K562 (cell line): ENCODE measurements around the gene PDE2A. TPM values are rescaled to one million over a fixed set of nuclear protein-coding genes. Genes with fewer than 3 reads are reported as not detected.

ENCODE experiments used
- ATAC-seq: fragments of 200-7000 bp; cut with Tn5 transposase; 3 replicates; pipeline ENCODE4 v1.9.1; 2020; ENCODE audit warnings: moderate library complexity
- BruUV-seq: library from RNA; stranded (reverse); fragments of 400-500 nt; replicated peaks from 2 replicates; lab custom pipeline; 2021; lab: Mats Ljungman, UMichigan
- CTCF ChIA-PET: fragments of 300-600 bp; formaldehyde crosslinking; extraction: SDS; loops from one replicate; lab custom pipeline; 2021; ENCODE audit warnings: low intra/inter-chr PET ratio; lab: Yijun Ruan, JAX
- POLR2A ChIA-PET: fragments of 300-600, 350-650 bp; sonication (Branson Sonifier 250); formaldehyde crosslinking; extraction: SDS; loops from one replicate; lab custom pipeline; 2021; ENCODE audit warnings: antibody characterized with exemption, inconsistent platforms; lab: Yijun Ruan, JAX
- DNase-seq, 4 experiments: peaks; one replicate each; pipeline versions ENCODE4 v3.0.0 to v3.0.0-alpha.2; 2011 to 2018; ENCODE audit warnings: low spot score in 3 of 4, mixed read lengths in 3 of 4; ENCODE audit errors: extremely low read depth in 1 of 4
- FAIRE-seq: peaks from 2 replicates; lab custom pipeline; 2011; peaks lifted over from hg19 to GRCh38; lab: Jason Lieb, UNC
- H2AFZ ChIP-seq: 2 replicates; pipeline ENCODE4 v1.6.0; 2011; ENCODE audit warnings: low read depth, low read length, control low read depth, inconsistent platforms
- H3K27ac ChIP-seq: fragments of 200-600 bp; 3 replicates; pipeline ENCODE4 v1.8.0; 2011; ENCODE audit warnings: low read depth, mild to moderate bottlenecking, control low read depth, inconsistent platforms, low read length, moderate library complexity, mixed read lengths; ENCODE audit errors: extremely low read depth
- H3K27me3 ChIP-seq, 2 experiments: fragments of 300-600 bp in 1 of 2; 2 replicates in 1 of 2; 3 replicates in 1 of 2; pipeline versions ENCODE4 v1.6.0 to v1.8.0; 2011; ENCODE audit warnings: inconsistent platforms in 2 of 2, low read length in 2 of 2, mild to moderate bottlenecking in 1 of 2, mixed read lengths in 1 of 2, moderate library complexity in 1 of 2; ENCODE audit not compliant: control insufficient read depth in 2 of 2, insufficient read depth in 2 of 2
- H3K36me3 ChIP-seq: fragments of 300-600 bp; 3 replicates; pipeline ENCODE4 v1.8.0; 2011; ENCODE audit warnings: mild to moderate bottlenecking, low read length, inconsistent platforms; ENCODE audit not compliant: control insufficient read depth, insufficient read depth
- H3K4me1 ChIP-seq, 2 experiments: fragments of 200-600 bp in 1 of 2; replicated peaks in 1 of 2; 2 replicates in 1 of 2; 3 replicates in 1 of 2; pipeline versions ENCODE4 v1.5.1 to v1.8.0; 2011; ENCODE audit warnings: inconsistent platforms in 2 of 2, low read length in 2 of 2, mild to moderate bottlenecking in 1 of 2, mixed read lengths in 1 of 2, moderate library complexity in 1 of 2; ENCODE audit not compliant: control insufficient read depth in 2 of 2, insufficient read depth in 2 of 2
- H3K4me2 ChIP-seq: 2 replicates; pipeline ENCODE4 v1.6.1; 2011; ENCODE audit warnings: low read length, control low read depth, inconsistent platforms, mixed read lengths; ENCODE audit not compliant: insufficient read depth
- H3K4me3 ChIP-seq: fragments of 200-600 bp; sonication (generic), shearing (Covaris generic); 2 replicates; pipeline ENCODE4 v1.5.1; 2016; ENCODE audit warnings: control low read depth, inconsistent platforms
- H3K79me2 ChIP-seq: fragments of 200-600 bp; 3 replicates; pipeline ENCODE4 v1.8.0; 2011; ENCODE audit warnings: low read length, inconsistent platforms; ENCODE audit not compliant: control insufficient read depth, insufficient read depth
- H3K9ac ChIP-seq, 2 experiments: 2 replicates each; pipeline versions ENCODE4 v1.6.0 to v1.6.1; 2011; ENCODE audit warnings: low read depth in 2 of 2, low read length in 2 of 2, control low read depth in 1 of 2, inconsistent platforms in 1 of 2, mild to moderate bottlenecking in 1 of 2, mixed read lengths in 1 of 2; ENCODE audit not compliant: insufficient read depth in 1 of 2
- H3K9me1 ChIP-seq: one replicate; pipeline ENCODE4 v1.6.0; 2011; ENCODE audit warnings: inconsistent platforms, mild to moderate bottlenecking, low read length, moderate library complexity; ENCODE audit not compliant: control insufficient read depth, insufficient read depth
- H3K9me3 ChIP-seq: replicated peaks from 2 replicates; pipeline ENCODE4 v1.5.1; 2011; ENCODE audit warnings: low read depth, low read length, inconsistent platforms; ENCODE audit not compliant: control insufficient read depth, insufficient read depth
- H4K20me1 ChIP-seq: replicated peaks from 2 replicates; pipeline ENCODE4 v1.6.1; 2011; ENCODE audit warnings: low read length, inconsistent platforms, mixed read lengths; ENCODE audit not compliant: control insufficient read depth, insufficient read depth
- KAT8 ChIP-seq: fragments of 450-650 bp; IDR thresholded peaks from 2 replicates; pipeline ENCODE4 v1.6.1; 2016; ENCODE audit warnings: low read depth, mild to moderate bottlenecking
- RAD21 ChIP-seq, 2 experiments: fragments of 250-450 bp in 1 of 2; fragments of 450-650 bp in 1 of 2; sonication (Bioruptor Pico) in 1 of 2; formaldehyde crosslinking in 1 of 2; IDR thresholded peaks in 1 of 2; conservative IDR thresholded peaks in 1 of 2; 2 replicates each; pipeline versions ENCODE4 v1.4.0 to v1.8.0; 2020 to 2022; ENCODE audit warnings: mild to moderate bottlenecking in 2 of 2, moderate library complexity in 1 of 2
- RB1 ChIP-seq: fragments of 450-650 bp; IDR thresholded peaks from 2 replicates; pipeline ENCODE4 v1.6.1; 2017; ENCODE audit warnings: low read depth, mild to moderate bottlenecking
- XRCC5 ChIP-seq: fragments of 200-400 bp; formaldehyde crosslinking; IDR thresholded peaks from 2 replicates; pipeline ENCODE4 v1.6.1; 2017; ENCODE audit warnings: low read depth, mild to moderate bottlenecking, low read length
- YBX1 ChIP-seq: fragments of 450-650 bp; IDR thresholded peaks from 2 replicates; pipeline ENCODE4 v1.7.1; 2016; ENCODE audit warnings: mild to moderate bottlenecking
- WGBS: fragments of 100-300 bp; shearing (Covaris generic); methylation state at CpG from one replicate; pipeline ENCODE4 v1.1.6; 2016; ENCODE audit warnings: low coverage, mixed read lengths; ENCODE audit not compliant: insufficient coverage; ENCODE audit errors: missing lambda C conversion rate; 5-methylcytosine and 5-hydroxymethylcytosine counted together
- in situ Hi-C: fragments of 300-500 bp; cut with MboI; formaldehyde crosslinking; loops from 4 replicates; pipeline ENCODE4 v1.15.0; 2018; ENCODE audit warnings: inconsistent platforms, mixed read lengths
- intact Hi-C: fragments of 100-400 bp; cut with micrococcal nuclease; formaldehyde crosslinking; loops from 2 replicates; pipeline ENCODE4 v1.14.2; 2022
- polyA plus RNA-seq, 8 experiments: library from polyadenylated mRNA; depleted of rRNA in 4 of 8; stranded (reverse) in 5 of 8; unstranded in 3 of 8; fragments of >200 nt; fragmentation: Nextera tagmentation in 2 of 8; fragmentation: Illumina TruSeq in 1 of 8; extraction: Ambion mirVana in 2 of 8; extraction: Trizol in 1 of 8; gene quantifications; 2 replicates each; pipeline versions ENCODE4 v1.2.1 to v1.2.3, GENCODE V29; 2011 to 2014; ENCODE audit warnings: inconsistent platforms in 1 of 8, missing spikeins in 1 of 8
- total RNA-seq, 7 experiments: library from RNA; depleted of rRNA in 6 of 7; stranded (reverse); fragments of >200 nt in 6 of 7; fragmentation: Illumina TruSeq in 2 of 7; extraction: Trizol in 2 of 7; gene quantifications; 2 replicates each; pipeline versions ENCODE4 v1.2.1 to v1.2.3, GENCODE V29; 2011 to 2021; ENCODE audit warnings: low replicate concordance in 1 of 7
- TF ChIP-seq, protein P1 (sequence below), 2 experiments: fragments of 450-650 bp; formaldehyde crosslinking in 1 of 2; IDR thresholded peaks; 2 replicates each; pipeline versions ENCODE4 v1.4.0 to v1.6.1; 2014 to 2020; ENCODE audit warnings: mild to moderate bottlenecking in 2 of 2, borderline replicate concordance in 1 of 2, low read depth in 1 of 2
- TF ChIP-seq, protein P2 (sequence below): fragments of 450-650 bp; formaldehyde crosslinking; IDR thresholded peaks from 2 replicates; pipeline ENCODE4 v1.4.0; 2020; ENCODE audit warnings: mild to moderate bottlenecking, moderate library complexity
- TF ChIP-seq, protein P3 (sequence below), 3 experiments: IDR thresholded peaks in 2 of 3; conservative IDR thresholded peaks in 1 of 3; 2 replicates each; pipeline ENCODE4 v1.5.1; 2011 to 2012; ENCODE audit warnings: low read length in 3 of 3, mild to moderate bottlenecking in 3 of 3, control low read depth in 2 of 3, improper control_type of control experiment in 1 of 3, inconsistent platforms in 1 of 3, low read depth in 1 of 3, mixed read lengths in 1 of 3, moderate library complexity in 1 of 3; ENCODE audit not compliant: insufficient read depth in 2 of 3

Gene PDE2A
- total and polyA plus RNA-seq, 9 of the 15 experiments (the other 6 are each of a cell fraction or from before 2014, with no cell fraction given): 0.07 to 15.2 (median 1.6) TPM; not detected in 1

DNA sequence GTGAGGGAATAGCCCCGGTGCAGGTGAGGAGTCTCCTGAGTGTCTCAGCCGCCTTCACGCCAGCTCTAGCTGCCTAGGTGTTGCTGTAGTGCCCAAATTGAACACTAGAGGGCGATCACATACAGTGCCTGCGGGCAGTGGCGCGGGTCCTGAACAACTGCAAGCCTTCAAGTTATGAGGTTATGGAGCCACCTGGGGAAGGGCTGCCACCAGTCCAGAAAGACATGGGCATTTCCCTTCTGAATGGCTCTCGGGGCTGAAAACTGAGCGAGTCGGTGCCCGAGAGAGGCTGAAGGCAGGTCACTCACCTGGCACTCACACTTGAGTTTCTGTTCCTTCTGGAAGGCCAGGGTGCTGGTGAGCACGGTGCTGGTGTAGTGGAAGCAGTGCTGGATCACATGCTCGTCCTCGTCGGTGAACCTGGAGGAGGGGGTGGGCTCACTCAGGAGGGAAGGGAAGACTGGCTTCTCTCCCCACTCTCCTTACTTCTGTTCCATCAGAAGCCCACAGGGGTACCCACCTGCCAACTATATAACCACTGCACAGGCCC lies 88.4 kb downstream of the PDE2A start:
- peaks cover 44% of the 10 kb centered on the region for H4K20me1 ChIP-seq
- peak; percentile 90 for ATAC-seq
- 2% methylated on average over 14 of the region's 15 CpGs for WGBS
- peaks cover 3% of the 10 kb centered on the region for H3K9me1 ChIP-seq
- H3K79me2 ChIP-seq: no peaks in the 10 kb centered on the region
- in situ Hi-C loops (loop anchor here (5.0 kb wide), 1 partner anchor 96 kb away; no protein-coding TSS in a partner anchor), intact Hi-C loops (loop anchor here (1.0 to 10.0 kb wide), 4 partner anchors 57 to 591 kb away; no protein-coding TSS in a partner anchor)
- H3K27ac ChIP-seq: no peak overlapping the region
- CTCF ChIA-PET: interaction anchor here (0.8 to 2.0 kb wide), 3 partner anchors 57 to 704 kb away, joined by 3 to 14 read pairs (median 9); no protein-coding TSS in a partner anchor
- peaks cover 0 to 21% of the 10 kb centered on the region in 2 experiments; a peak in 2 of 5 replicates for H3K4me1 ChIP-seq
- no peak overlapping the region for H3K4me3 ChIP-seq
- H3K4me2 ChIP-seq: no peak overlapping the region
- peak; percentile 92 for FAIRE-seq
- no peak overlapping the region for H3K9ac ChIP-seq
- peak; percentile 80 to 85 (median 81) for DNase-seq
- H2AFZ ChIP-seq: no peak overlapping the region
- H3K36me3 ChIP-seq: no peaks in the 10 kb centered on the region
- BruUV-seq: no TSS peak
- no peaks in the 10 kb centered on the region for H3K9me3 ChIP-seq
- POLR2A ChIA-PET: interaction anchor here (1.0 kb wide), 1 partner anchor 7 kb away, joined by 4 read pairs; no protein-coding TSS in a partner anchor
- peaks cover 11 to 67% of the 10 kb centered on the region in 2 experiments; a peak in 3 of 5 replicates for H3K27me3 ChIP-seq
- TF ChIP-seq, protein P1, sequence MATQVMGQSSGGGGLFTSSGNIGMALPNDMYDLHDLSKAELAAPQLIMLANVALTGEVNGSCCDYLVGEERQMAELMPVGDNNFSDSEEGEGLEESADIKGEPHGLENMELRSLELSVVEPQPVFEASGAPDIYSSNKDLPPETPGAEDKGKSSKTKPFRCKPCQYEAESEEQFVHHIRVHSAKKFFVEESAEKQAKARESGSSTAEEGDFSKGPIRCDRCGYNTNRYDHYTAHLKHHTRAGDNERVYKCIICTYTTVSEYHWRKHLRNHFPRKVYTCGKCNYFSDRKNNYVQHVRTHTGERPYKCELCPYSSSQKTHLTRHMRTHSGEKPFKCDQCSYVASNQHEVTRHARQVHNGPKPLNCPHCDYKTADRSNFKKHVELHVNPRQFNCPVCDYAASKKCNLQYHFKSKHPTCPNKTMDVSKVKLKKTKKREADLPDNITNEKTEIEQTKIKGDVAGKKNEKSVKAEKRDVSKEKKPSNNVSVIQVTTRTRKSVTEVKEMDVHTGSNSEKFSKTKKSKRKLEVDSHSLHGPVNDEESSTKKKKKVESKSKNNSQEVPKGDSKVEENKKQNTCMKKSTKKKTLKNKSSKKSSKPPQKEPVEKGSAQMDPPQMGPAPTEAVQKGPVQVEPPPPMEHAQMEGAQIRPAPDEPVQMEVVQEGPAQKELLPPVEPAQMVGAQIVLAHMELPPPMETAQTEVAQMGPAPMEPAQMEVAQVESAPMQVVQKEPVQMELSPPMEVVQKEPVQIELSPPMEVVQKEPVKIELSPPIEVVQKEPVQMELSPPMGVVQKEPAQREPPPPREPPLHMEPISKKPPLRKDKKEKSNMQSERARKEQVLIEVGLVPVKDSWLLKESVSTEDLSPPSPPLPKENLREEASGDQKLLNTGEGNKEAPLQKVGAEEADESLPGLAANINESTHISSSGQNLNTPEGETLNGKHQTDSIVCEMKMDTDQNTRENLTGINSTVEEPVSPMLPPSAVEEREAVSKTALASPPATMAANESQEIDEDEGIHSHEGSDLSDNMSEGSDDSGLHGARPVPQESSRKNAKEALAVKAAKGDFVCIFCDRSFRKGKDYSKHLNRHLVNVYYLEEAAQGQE (IDR thresholded peaks at IDR 0.05; ENCODE audit: borderline replicate concordance): peak; percentile 75
- TF ChIP-seq, protein P1 (CRISPR knock-in tag; IDR thresholded peaks at IDR 0.05; ENCODE audit: low read depth): no peak
- TF ChIP-seq, protein P2, sequence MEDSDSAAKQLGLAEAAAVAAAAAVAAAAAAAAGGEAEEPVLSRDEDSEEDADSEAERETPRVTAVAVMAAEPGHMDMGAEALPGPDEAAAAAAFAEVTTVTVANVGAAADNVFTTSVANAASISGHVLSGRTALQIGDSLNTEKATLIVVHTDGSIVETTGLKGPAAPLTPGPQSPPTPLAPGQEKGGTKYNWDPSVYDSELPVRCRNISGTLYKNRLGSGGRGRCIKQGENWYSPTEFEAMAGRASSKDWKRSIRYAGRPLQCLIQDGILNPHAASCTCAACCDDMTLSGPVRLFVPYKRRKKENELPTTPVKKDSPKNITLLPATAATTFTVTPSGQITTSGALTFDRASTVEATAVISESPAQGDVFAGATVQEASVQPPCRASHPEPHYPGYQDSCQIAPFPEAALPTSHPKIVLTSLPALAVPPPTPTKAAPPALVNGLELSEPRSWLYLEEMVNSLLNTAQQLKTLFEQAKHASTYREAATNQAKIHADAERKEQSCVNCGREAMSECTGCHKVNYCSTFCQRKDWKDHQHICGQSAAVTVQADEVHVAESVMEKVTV (CRISPR knock-in tag): peak; percentile 42; the same call in 1 of the 2 replicates
- peak; percentile 65 to 91 for TF ChIP-seq RAD21 (CRISPR knock-in tag; conservative IDR thresholded peaks at IDR 0.05 in 1 of 2, IDR thresholded peaks at IDR 0.05 in 1 of 2)
- TF ChIP-seq, protein P3, sequence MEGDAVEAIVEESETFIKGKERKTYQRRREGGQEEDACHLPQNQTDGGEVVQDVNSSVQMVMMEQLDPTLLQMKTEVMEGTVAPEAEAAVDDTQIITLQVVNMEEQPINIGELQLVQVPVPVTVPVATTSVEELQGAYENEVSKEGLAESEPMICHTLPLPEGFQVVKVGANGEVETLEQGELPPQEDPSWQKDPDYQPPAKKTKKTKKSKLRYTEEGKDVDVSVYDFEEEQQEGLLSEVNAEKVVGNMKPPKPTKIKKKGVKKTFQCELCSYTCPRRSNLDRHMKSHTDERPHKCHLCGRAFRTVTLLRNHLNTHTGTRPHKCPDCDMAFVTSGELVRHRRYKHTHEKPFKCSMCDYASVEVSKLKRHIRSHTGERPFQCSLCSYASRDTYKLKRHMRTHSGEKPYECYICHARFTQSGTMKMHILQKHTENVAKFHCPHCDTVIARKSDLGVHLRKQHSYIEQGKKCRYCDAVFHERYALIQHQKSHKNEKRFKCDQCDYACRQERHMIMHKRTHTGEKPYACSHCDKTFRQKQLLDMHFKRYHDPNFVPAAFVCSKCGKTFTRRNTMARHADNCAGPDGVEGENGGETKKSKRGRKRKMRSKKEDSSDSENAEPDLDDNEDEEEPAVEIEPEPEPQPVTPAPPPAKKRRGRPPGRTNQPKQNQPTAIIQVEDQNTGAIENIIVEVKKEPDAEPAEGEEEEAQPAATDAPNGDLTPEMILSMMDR (IDR thresholded peaks at IDR 0.05 in 2 of 3, conservative IDR thresholded peaks at IDR 0.05 in 1 of 3; ENCODE audit: insufficient read depth in 2 of 3, low read depth in 1 of 3, low read length in 3 of 3): peak; percentile 85 to 92 (median 86)
- no peak for TF ChIP-seq YBX1
- 0 out of 2 replicates have a peak, but pooled peaks have one; percentile 51 for TF ChIP-seq XRCC5
- TF ChIP-seq RB1: peak; percentile 56; the same call in 1 of the 2 replicates
- no peak for TF ChIP-seq KAT8
